Measurements from ENCODE around the gene MED20. TPM values are rescaled to one million over a fixed set of nuclear protein-coding genes. Genes with fewer than 3 reads are reported as not detected.

MED20 gene
- total and polyA plus RNA-seq, 10 of the 15 experiments (the other 5 are each of a cell fraction or from before 2014, with no cell fraction given), result 13.4 to 24.8 (median 17.9) TPM

- TF ChIP-seq IRF5 (IDR thresholded peaks at IDR 0.05; ENCODE audit: borderline replicate concordance), result no peak
- peak; percentile 21; the same call in 1 of the 2 replicates for TF ChIP-seq CREB1 (IDR thresholded peaks at IDR 0.05; ENCODE audit: low read depth)
- TF ChIP-seq CHD2 (IDR thresholded peaks at IDR 0.05; ENCODE audit: borderline replicate concordance, low read depth, low read length), result 0 out of 2 replicates have a peak, but pooled peaks have one; percentile 29
- TF ChIP-seq PKNOX1 (IDR thresholded peaks at IDR 0.05), result 0 out of 2 replicates have a peak, but pooled peaks have one; percentile 34
Observed at GRCh38 chr6:41940759-41941279, 19.9 kb upstream of the MED20 start (continued).

- peaks cover 35% of the 10 kb centered on the region for H3K79me2 ChIP-seq (ENCODE audit: control insufficient read depth, insufficient read depth, low read length)
- CTCF ChIA-PET, result interaction anchor here (0.6 to 13.2 kb wide), 7 partner anchors 10 to 104 kb away, joined by 3 to 193 read pairs (median 10); partner anchors contain the start of genes BYSL, MED20 and USP49
- H3K27me3 ChIP-seq (replicated peaks in 1 of 2; ENCODE audit: control insufficient read depth in 2 of 2, insufficient read depth in 2 of 2, low read length in 1 of 2), result no peaks in the 10 kb centered on the region
- DNase-seq (ENCODE audit: low read depth, low spot score) (no peak), ATAC-seq (no peak), FAIRE-seq (no peak)
- H3K9me3 ChIP-seq (replicated peaks; ENCODE audit: control insufficient read depth, insufficient read depth, low read length), result no peaks in the 10 kb centered on the region
- H3K4me2 ChIP-seq (ENCODE audit: control insufficient read depth, insufficient read depth), result peak overlapping the region; percentile 86
- peaks cover 40% of the 10 kb centered on the region for H3K4me1 ChIP-seq (ENCODE audit: control insufficient read depth, insufficient read depth, low read length)
- in situ Hi-C loops (cut with MboI), result loop anchor here (10.0 kb wide), 1 partner anchor 105 kb away; no protein-coding TSS in a partner anchor
- peak overlapping the region; percentile 68 for H3K9ac ChIP-seq (ENCODE audit: control insufficient read depth, insufficient read depth, low read length)
- peak overlapping the region; percentile 76 for H2AFZ ChIP-seq (ENCODE audit: control insufficient read depth, low read depth, low read length)
- intact Hi-C loops (cut with micrococcal nuclease; ENCODE audit: unreplicated experiment), result loop anchor here (2.0 to 5.0 kb wide), 3 partner anchors 45 to 272 kb away; partner anchors contain the start of gene USP49
- H3K36me3 ChIP-seq (ENCODE audit: control insufficient read depth in 2 of 2, insufficient read depth in 2 of 2, low read length in 1 of 2), result peaks cover 6 to 7% of the 10 kb centered on the region in 2 experiments
- POLR2A ChIA-PET, result interaction anchor here (0.8 to 2.7 kb wide), 8 partner anchors 18 to 105 kb away, joined by 3 to 8 read pairs (median 4); partner anchors contain the start of genes BYSL and MED20
- SMC1A ChIA-PET (ENCODE audit: uncharacterized antibody, unreplicated experiment), result interaction anchor here (1.1 to 12.4 kb wide), 5 partner anchors 19 to 105 kb away, joined by 3 to 138 read pairs (median 6); partner anchors contain the start of genes BYSL, MED20 and TAF8
- no peaks in the 10 kb centered on the region; the same call in 1 of the 2 replicates for H4K20me1 ChIP-seq (ENCODE audit: control insufficient read depth, insufficient read depth)
- WGBS (ENCODE audit: insufficient coverage, insufficient replicate concordance, low lambda C conversion rate, missing lambda C conversion rate), result 7% methylated on average over 27 of the region's 27 CpGs
- H3K27ac ChIP-seq (ENCODE audit: control insufficient read depth, insufficient read depth), result peak overlapping the region; percentile 61; the same call in 1 of the 2 replicates
- RAD21 ChIA-PET (ENCODE audit: unreplicated experiment), result interaction anchor here (0.6 to 6.4 kb wide), 6 partner anchors 19 to 1153 kb away, joined by 3 to 69 read pairs (median 9); partner anchors contain the start of genes BYSL, MED20 and TAF8
- H3K4me3 ChIP-seq, result peak overlapping the region; percentile 98
- no peak for TF ChIP-seq HCFC1 (IDR thresholded peaks at IDR 0.05; ENCODE audit: low read length)
- TF ChIP-seq MTA3 (IDR thresholded peaks at IDR 0.05; ENCODE audit: borderline replicate concordance, low read length), result no peak
- no peak for TF ChIP-seq ZBTB40 (IDR thresholded peaks at IDR 0.05; ENCODE audit: borderline replicate concordance)
- no peak for TF ChIP-seq MYC (IDR thresholded peaks at IDR 0.05; ENCODE audit: insufficient read depth, insufficient read length, insufficient replicate concordance, low read length, severe bottlenecking)
- no peak for TF ChIP-seq CBX5 (IDR thresholded peaks at IDR 0.05; ENCODE audit: low read depth)
- no peak for TF ChIP-seq ZNF24 (IDR thresholded peaks at IDR 0.05)
- no TSS peak for BruUV-seq (replicated peaks)
Observed at GRCh38 chr6:41939848-41940758, 19.2 kb upstream of the MED20 start.

Measured in GM12878 (cell line).